Measurements from ENCODE around the gene GATAD1.

DNA sequence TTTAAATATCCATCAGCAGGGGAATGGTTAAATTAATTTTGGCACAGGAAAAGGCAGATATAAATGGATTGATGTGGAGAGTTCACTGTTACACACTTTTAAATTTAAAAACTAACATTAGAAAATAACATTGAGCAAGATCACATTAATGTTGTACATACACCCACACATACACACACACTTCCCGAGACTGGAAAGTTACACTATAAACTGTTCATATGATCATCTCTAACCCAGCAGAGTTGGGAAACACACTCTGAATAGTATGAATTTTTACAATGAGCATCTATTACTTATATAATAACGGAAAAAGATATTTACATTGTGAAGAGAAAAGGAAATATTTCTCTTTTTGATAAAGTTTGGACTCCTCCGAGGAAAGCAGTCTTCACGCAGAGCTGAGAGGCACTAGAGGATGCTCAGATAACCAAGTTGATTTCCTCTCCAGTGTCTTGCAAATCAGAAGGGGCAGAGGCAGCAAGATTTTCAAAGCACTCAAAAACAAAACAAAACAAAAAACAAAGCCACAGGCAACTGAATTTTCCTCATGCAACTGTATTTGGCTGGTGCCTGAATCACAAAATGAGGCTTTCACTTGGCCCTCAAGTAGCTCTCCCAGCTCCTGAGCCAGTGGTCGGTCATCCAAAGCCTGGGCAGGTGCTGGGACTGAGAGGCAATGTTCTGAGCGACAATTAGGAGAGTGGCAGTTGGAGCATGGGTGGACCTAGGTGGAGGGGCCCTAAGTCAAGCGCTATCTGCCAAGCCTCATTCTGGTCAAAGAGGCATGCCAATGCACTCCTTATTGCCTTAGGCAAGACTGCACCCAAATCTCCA, 10.5 kb upstream of the GATAD1 start:
- TF ChIP-seq, protein P1, sequence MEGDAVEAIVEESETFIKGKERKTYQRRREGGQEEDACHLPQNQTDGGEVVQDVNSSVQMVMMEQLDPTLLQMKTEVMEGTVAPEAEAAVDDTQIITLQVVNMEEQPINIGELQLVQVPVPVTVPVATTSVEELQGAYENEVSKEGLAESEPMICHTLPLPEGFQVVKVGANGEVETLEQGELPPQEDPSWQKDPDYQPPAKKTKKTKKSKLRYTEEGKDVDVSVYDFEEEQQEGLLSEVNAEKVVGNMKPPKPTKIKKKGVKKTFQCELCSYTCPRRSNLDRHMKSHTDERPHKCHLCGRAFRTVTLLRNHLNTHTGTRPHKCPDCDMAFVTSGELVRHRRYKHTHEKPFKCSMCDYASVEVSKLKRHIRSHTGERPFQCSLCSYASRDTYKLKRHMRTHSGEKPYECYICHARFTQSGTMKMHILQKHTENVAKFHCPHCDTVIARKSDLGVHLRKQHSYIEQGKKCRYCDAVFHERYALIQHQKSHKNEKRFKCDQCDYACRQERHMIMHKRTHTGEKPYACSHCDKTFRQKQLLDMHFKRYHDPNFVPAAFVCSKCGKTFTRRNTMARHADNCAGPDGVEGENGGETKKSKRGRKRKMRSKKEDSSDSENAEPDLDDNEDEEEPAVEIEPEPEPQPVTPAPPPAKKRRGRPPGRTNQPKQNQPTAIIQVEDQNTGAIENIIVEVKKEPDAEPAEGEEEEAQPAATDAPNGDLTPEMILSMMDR (conservative IDR thresholded peaks at IDR 0.05; ENCODE audit: low read length): no peak
- no peak for TF ChIP-seq EZH2phosphoT487 (IDR thresholded peaks at IDR 0.05; ENCODE audit: borderline replicate concordance)

All from Loucy (cell line).